Activated B cell treated with CpG ODN at 0.5 μM for 24 hours (primary cell): ENCODE results near the gene NCOA1. TPM values are rescaled to one million over a fixed set of nuclear protein-coding genes. Genes with fewer than 3 reads are reported as not detected.

ENCODE experiments used
- ATAC-seq: fragments of 200-7000 bp; cut with Tn5 transposase; one replicate; pipeline ENCODE4 v1.10.0; 2021; ENCODE audit warnings: low read depth, mild to moderate bottlenecking, moderate library complexity
- CTCF ChIA-PET: fragments of 350-600 bp; sonication (Branson Sonifier 250); formaldehyde crosslinking; loops from one replicate; lab custom pipeline; 2021; ENCODE audit warnings: antibody characterized with exemption; lab: Charles Lee
- POLR2A ChIA-PET: fragments of 350-600 bp; sonication (Branson Sonifier 250); formaldehyde crosslinking; loops from one replicate; lab custom pipeline; 2021; ENCODE audit warnings: antibody characterized with exemption; lab: Charles Lee
- DNase-seq: peaks from one replicate; pipeline ENCODE4 v3.0.0; 2022
- H3K27ac Mint-ChIP-seq: one replicate; pipeline ENCODE4 v1.8.0; 2020; ENCODE audit warnings: mixed read lengths
- H3K27me3 Mint-ChIP-seq: one replicate; pipeline ENCODE4 v1.8.0; 2021; ENCODE audit warnings: mixed read lengths
- H3K36me3 Mint-ChIP-seq: one replicate; pipeline ENCODE4 v1.8.0; 2021; ENCODE audit warnings: low read depth, mixed read lengths
- H3K4me1 Mint-ChIP-seq: one replicate; pipeline ENCODE4 v1.8.0; 2021; ENCODE audit warnings: mixed read lengths
- H3K4me3 Mint-ChIP-seq: one replicate; pipeline ENCODE4 v1.8.0; 2020; ENCODE audit warnings: mild to moderate bottlenecking, mixed read lengths
- H3K9me3 Mint-ChIP-seq: one replicate; pipeline ENCODE4 v1.8.0; 2020; ENCODE audit warnings: mixed read lengths
- intact Hi-C: fragments of 100-400 bp; cut with micrococcal nuclease; formaldehyde crosslinking; loops from one replicate; pipeline ENCODE4 v1.15.1; 2024
- total RNA-seq: library from RNA; stranded (reverse); gene quantifications from 2 replicates; pipeline ENCODE4 v1.2.3, GENCODE V29; 2022
- TF ChIP-seq, protein P1 (sequence below): fragments of 200-600 bp; IDR thresholded peaks from one replicate; pipeline ENCODE4 v1.8.0; 2022; ENCODE audit warnings: antibody characterized with exemption, mild to moderate bottlenecking

Gene NCOA1
- total RNA-seq, 1 donor from 2014 or later, result 49.5 TPM

DNA sequence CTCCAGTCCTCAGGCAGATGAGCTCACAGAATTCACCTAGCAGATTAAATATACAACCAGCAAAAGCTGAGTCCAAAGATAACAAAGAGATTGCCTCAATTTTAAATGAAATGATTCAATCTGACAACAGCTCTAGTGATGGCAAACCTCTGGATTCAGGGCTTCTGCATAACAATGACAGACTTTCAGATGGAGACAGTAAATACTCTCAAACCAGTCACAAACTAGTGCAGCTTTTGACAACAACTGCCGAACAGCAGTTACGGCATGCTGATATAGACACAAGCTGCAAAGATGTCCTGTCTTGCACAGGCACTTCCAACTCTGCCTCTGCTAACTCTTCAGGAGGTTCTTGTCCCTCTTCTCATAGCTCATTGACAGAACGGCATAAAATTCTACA lies 216.1 kb downstream of the NCOA1 start:
- H3K4me1 Mint-ChIP-seq, result no peaks in the 10 kb centered on the region
- ATAC-seq, result no peak

DNA sequence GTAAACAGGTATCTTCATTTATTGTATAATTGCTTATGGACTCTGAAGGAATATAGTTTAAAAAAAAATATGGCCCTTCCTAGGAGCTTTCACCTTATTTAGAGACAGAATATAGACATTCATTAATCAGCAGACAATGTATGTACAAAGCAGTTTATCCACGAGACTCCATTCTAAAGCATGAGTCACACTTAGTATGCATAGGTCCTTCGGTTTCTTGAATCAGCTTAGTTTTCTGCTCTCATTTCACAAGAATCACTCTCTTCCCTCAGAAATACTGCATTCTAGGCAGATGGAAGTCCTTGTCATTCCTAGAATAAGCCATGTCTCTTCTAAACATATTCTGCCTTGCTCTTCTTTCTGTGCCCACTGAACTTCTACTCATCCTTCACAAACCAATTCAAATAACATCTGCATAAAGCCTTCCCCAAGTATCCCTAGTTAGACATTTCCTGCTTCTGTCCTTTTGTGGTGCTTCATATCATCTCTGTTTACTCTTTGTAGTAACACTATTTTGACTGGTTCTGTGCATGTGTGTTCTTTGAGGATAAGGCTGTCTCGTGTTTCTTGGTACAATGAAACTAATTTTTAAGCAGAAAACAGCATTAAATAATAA lies 217.6 kb downstream of the NCOA1 start:
- Mint-ChIP-seq H3K36me3 (peaks cover 63% of the 10 kb centered on the region), H3K9me3 (no peaks in the 10 kb centered on the region), H3K4me1 (no peaks in the 10 kb centered on the region), H3K27me3 (no peaks in the 10 kb centered on the region), H3K4me3 (no peak overlapping the region), H3K27ac (no peak overlapping the region)
- TF ChIP-seq, protein P1, sequence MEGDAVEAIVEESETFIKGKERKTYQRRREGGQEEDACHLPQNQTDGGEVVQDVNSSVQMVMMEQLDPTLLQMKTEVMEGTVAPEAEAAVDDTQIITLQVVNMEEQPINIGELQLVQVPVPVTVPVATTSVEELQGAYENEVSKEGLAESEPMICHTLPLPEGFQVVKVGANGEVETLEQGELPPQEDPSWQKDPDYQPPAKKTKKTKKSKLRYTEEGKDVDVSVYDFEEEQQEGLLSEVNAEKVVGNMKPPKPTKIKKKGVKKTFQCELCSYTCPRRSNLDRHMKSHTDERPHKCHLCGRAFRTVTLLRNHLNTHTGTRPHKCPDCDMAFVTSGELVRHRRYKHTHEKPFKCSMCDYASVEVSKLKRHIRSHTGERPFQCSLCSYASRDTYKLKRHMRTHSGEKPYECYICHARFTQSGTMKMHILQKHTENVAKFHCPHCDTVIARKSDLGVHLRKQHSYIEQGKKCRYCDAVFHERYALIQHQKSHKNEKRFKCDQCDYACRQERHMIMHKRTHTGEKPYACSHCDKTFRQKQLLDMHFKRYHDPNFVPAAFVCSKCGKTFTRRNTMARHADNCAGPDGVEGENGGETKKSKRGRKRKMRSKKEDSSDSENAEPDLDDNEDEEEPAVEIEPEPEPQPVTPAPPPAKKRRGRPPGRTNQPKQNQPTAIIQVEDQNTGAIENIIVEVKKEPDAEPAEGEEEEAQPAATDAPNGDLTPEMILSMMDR, result no peak
- DNase-seq (no peak), ATAC-seq (no peak)
- intact Hi-C loops, result no loop called here
- ChIA-PET POLR2A (no interaction called here), CTCF (no interaction called here)

More for the DNA sequence above, 216.1 kb downstream of the NCOA1 start:
- H3K27ac Mint-ChIP-seq, result no peak overlapping the region
- peaks cover 57% of the 10 kb centered on the region for H3K36me3 Mint-ChIP-seq
- POLR2A ChIA-PET, result interaction anchor here (0.6 kb wide), 1 partner anchor 131 kb away, joined by 8 read pairs; no protein-coding TSS in a partner anchor
- H3K4me3 Mint-ChIP-seq, result no peak overlapping the region
- no peak for DNase-seq
- no peaks in the 10 kb centered on the region for H3K9me3 Mint-ChIP-seq
- no peaks in the 10 kb centered on the region for H3K27me3 Mint-ChIP-seq
- CTCF ChIA-PET, result no interaction called here
- TF ChIP-seq, protein P1, result no peak
- intact Hi-C loops, result no loop called here

DNA sequence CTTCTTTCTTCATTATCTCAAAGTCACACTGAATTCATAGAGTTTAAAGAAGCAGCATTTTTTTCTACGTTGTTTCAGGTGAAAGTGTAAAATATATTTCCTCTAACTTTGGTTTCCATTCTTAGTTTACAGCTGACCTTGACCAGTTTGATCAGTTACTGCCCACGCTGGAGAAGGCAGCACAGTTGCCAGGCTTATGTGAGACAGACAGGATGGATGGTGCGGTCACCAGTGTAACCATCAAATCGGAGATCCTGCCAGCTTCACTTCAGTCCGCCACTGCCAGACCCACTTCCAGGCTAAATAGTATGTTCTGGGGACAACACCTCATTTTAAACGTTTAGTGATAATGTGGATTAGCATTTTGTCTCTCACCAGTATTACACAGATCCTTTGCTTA lies 219.8 kb downstream of the NCOA1 start:
- Mint-ChIP-seq H3K4me3 (no peak overlapping the region), H3K9me3 (no peaks in the 10 kb centered on the region), H3K4me1 (no peaks in the 10 kb centered on the region), H3K36me3 (peaks cover 71% of the 10 kb centered on the region), H3K27me3 (no peaks in the 10 kb centered on the region), H3K27ac (no peak overlapping the region)
- ATAC-seq (no peak), DNase-seq (no peak)
- intact Hi-C loops, result no loop called here
- CTCF ChIA-PET, result no interaction called here
- TF ChIP-seq, protein P1, result no peak
- POLR2A ChIA-PET, result no interaction called here

DNA sequence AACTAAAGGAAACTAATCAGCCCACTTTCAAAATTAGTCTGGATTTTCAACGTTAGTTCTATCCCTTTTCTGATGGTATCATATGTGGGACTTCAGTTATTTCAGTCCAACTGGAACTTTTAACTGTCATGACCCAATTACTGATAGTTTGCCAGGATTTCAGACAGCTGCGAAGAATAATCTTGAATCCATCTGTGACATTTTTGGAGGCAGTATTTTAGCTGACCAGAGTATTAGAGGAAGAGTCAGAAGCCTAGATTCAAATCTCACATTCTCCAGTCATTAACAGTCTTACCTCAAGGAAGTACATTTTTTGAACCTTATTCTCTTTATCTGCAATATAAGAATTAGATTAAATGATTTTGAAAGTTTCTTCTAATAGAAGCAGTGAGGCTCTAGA lies 220.8 kb downstream of the NCOA1 start:
- no peak overlapping the region for H3K4me3 Mint-ChIP-seq
- CTCF ChIA-PET, result no interaction called here
- no peaks in the 10 kb centered on the region for H3K4me1 Mint-ChIP-seq
- no peak for ATAC-seq
- no peak overlapping the region for H3K27ac Mint-ChIP-seq
- TF ChIP-seq, protein P1, result no peak
- intact Hi-C loops, result no loop called here
- POLR2A ChIA-PET, result no interaction called here
- H3K27me3 Mint-ChIP-seq, result no peaks in the 10 kb centered on the region
- H3K9me3 Mint-ChIP-seq, result no peaks in the 10 kb centered on the region
- peaks cover 72% of the 10 kb centered on the region for H3K36me3 Mint-ChIP-seq
- no peak for DNase-seq

DNA sequence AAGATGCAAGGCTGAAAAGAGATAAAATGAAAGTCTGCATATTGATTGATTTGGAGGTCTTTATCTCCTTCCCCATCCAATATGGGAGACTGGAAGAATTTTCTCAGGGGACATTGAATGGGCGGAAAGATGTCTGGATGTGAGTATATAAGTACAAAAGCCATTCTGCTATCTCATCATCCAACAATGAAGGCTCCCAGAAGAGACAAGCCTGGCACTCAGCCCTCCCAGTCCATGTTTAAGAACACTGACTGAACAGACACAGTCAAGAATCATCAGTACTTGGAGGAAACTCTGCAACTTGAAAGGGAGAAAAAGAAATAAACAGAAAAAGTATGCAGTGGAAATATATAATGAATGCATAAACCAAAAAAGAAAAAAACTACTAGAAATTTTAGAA lies 221.2 kb downstream of the NCOA1 start:
- TF ChIP-seq, protein P1, result no peak
- ATAC-seq (no peak), DNase-seq (no peak)
- Mint-ChIP-seq H3K27me3 (no peaks in the 10 kb centered on the region), H3K9me3 (no peaks in the 10 kb centered on the region), H3K4me3 (no peak overlapping the region), H3K36me3 (peaks cover 71% of the 10 kb centered on the region), H3K27ac (no peak overlapping the region), H3K4me1 (no peaks in the 10 kb centered on the region)
- CTCF ChIA-PET, result no interaction called here
- POLR2A ChIA-PET, result no interaction called here
- intact Hi-C loops, result no loop called here
